Tibial nerve (tissue), 3 donors: ENCODE results near the gene TRMT112.

Experiments
- POLR2A ChIP-seq, 2 donors: fragments of 450-650 bp; IDR thresholded peaks; one replicate each; pipeline ENCODE4 v1.6.1; 2017; ENCODE audit warnings: antibody characterized with exemption in 2 of 2, mild to moderate bottlenecking in 2 of 2, moderate library complexity in 2 of 2
- TF ChIP-seq, protein P1 (sequence below), 5 experiments: fragments of 200-600 bp in 3 of 5; fragments of 450-650 bp in 2 of 5; sonication (generic) in 3 of 5; IDR thresholded peaks; one replicate each; pipeline ENCODE4 v1.5.1; 2016 to 2019; ENCODE audit warnings: antibody characterized with exemption in 5 of 5, mild to moderate bottlenecking in 3 of 5, moderate library complexity in 2 of 5

DNA sequence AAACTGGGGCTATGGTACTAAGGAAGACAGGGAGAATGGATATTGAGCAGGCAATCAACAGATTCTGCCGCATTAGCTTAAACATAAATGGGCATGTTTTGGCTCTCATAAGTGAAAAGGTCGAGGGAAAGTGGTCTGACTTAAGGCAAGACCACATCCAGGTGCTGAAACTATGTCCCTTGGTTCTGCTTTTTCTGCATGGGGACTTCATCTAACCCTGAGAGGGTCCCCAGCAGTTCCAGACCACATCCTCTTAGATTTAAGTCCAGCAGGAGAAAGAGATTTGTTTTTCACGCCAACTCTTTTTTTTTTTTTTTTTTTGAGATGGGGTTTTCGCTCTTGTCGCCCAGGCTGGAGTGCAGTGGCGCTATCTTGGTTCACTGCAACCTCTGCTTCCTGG, 47.1 kb upstream of the TRMT112 start:
- TF ChIP-seq, protein P1, sequence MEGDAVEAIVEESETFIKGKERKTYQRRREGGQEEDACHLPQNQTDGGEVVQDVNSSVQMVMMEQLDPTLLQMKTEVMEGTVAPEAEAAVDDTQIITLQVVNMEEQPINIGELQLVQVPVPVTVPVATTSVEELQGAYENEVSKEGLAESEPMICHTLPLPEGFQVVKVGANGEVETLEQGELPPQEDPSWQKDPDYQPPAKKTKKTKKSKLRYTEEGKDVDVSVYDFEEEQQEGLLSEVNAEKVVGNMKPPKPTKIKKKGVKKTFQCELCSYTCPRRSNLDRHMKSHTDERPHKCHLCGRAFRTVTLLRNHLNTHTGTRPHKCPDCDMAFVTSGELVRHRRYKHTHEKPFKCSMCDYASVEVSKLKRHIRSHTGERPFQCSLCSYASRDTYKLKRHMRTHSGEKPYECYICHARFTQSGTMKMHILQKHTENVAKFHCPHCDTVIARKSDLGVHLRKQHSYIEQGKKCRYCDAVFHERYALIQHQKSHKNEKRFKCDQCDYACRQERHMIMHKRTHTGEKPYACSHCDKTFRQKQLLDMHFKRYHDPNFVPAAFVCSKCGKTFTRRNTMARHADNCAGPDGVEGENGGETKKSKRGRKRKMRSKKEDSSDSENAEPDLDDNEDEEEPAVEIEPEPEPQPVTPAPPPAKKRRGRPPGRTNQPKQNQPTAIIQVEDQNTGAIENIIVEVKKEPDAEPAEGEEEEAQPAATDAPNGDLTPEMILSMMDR (IDR thresholded peaks at IDR 0.05) = no peak
- TF ChIP-seq POLR2A (IDR thresholded peaks at IDR 0.05) = no peak
